Epithelial cell of esophagus (primary cell): ENCODE measurements around the gene LAIR1.
"Not testable (repeated sequence)": the region's sequence is repeated elsewhere in the genome, so short reads cannot be mapped to it uniquely, and the experiment has no call there.

Experiments used
- DNase-seq: peaks from one replicate; pipeline ENCODE4 v3.0.0; 2010; ENCODE audit warnings: low read depth
- H3K4me3 ChIP-seq: 2 replicates; pipeline ENCODE4 v1.5.1; 2011; ENCODE audit warnings: mild to moderate bottlenecking, low read length, control low read depth
- CTCF ChIP-seq: IDR thresholded peaks from 2 replicates; pipeline ENCODE4 v1.5.1; 2011; ENCODE audit warnings: low read depth, mild to moderate bottlenecking, low read length, control low read depth, inconsistent platforms; ENCODE audit not compliant: insufficient read depth; ENCODE audit errors: missing control alignments

The LAIR1 gene

GRCh38 chr19:54366811-54367210, 2.1 kb upstream of the LAIR1 start:
- no peak overlapping the region for H3K4me3 ChIP-seq
- TF ChIP-seq CTCF: no peak
- no peak for DNase-seq

GRCh38 chr19:54365798-54366197, 1.1 kb upstream of the LAIR1 start:
- not testable (repeated sequence) for DNase-seq, H3K4me3 ChIP-seq

- not testable (repeated sequence) for H3K4me3 ChIP-seq, DNase-seq
Measured at GRCh38 chr19:54361680-54362422, 2.9 kb downstream of the LAIR1 start.

GRCh38 chr19:54359149-54359820, 5.4 kb downstream of the LAIR1 start:
- H3K4me3 ChIP-seq, DNase-seq: not testable (repeated sequence)

- no peak overlapping the region for H3K4me3 ChIP-seq
- TF ChIP-seq CTCF: no peak
- DNase-seq: no peak
Measured at GRCh38 chr19:54357381-54357780, 7.3 kb downstream of the LAIR1 start.

- no peak for DNase-seq
- no peak overlapping the region for H3K4me3 ChIP-seq
- no peak for TF ChIP-seq CTCF
Measured at GRCh38 chr19:54356444-54357056, 8.2 kb downstream of the LAIR1 start.

GRCh38 chr19:54355675-54356074, 9.1 kb downstream of the LAIR1 start:
- no peak for DNase-seq
- H3K4me3 ChIP-seq: no peak overlapping the region
- no peak for TF ChIP-seq CTCF

GRCh38 chr19:54354761-54355160, 10.0 kb downstream of the LAIR1 start:
- no peak for TF ChIP-seq CTCF
- no peak overlapping the region for H3K4me3 ChIP-seq
- DNase-seq: no peak
